ENCODE data around the gene TOR1AIP2. TPM values are rescaled to one million over a fixed set of nuclear protein-coding genes. Genes with fewer than 3 reads are reported as not detected.

Gene TOR1AIP2
- total and polyA plus RNA-seq, 2 of the 13 experiments (the other 11 are each of a cell fraction or from before 2014, with no cell fraction given): 35.2 to 65.8 TPM

GRCh38 chr1:179826626-179827280, 50.9 kb downstream of the TOR1AIP2 start:
- ChIA-PET POLR2A (no interaction called here), CTCF (ENCODE audit: low intra/inter-chr PET ratio, low total read pairs) (no interaction called here)
- BruUV-seq (replicated peaks): no TSS peak
- H3K4me2 ChIP-seq (ENCODE audit: low read depth, low read length): no peak overlapping the region
- in situ Hi-C loops (cut with HindIII; ENCODE audit: extremely low pct_ligation_motif_present, low pct_unique_long_range_greater_than_20kb) (no loop called here), intact Hi-C loops (cut with micrococcal nuclease; ENCODE audit: unreplicated experiment) (no loop called here)
- no peak for FAIRE-seq
- no peak overlapping the region for H2AFZ ChIP-seq (ENCODE audit: low read length)
- H3K36me3 ChIP-seq (replicated peaks in 1 of 2; ENCODE audit: control insufficient read depth in 1 of 2, insufficient read depth in 2 of 2, low read length in 2 of 2): no peaks in the 10 kb centered on the region
- H3K27ac ChIP-seq (ENCODE audit: extremely low read length, insufficient read depth, low read length): no peak overlapping the region
- ATAC-seq: no peak
- no peak overlapping the region for H3K4me3 ChIP-seq (replicated peaks in 1 of 3; ENCODE audit: insufficient read depth in 1 of 3, low read depth in 2 of 3, low read length in 3 of 3)
- TF ChIP-seq STAT5B (CRISPR knock-in tag; IDR thresholded peaks at IDR 0.05) (no peak), ZNF558 (CRISPR knock-in tag; IDR thresholded peaks at IDR 0.05; ENCODE audit: borderline replicate concordance) (no peak), HOXA5 (CRISPR knock-in tag; IDR thresholded peaks at IDR 0.05) (no peak), ZNF724P (CRISPR knock-in tag; IDR thresholded peaks at IDR 0.05; ENCODE audit: borderline replicate concordance) (no peak), DDIT3 (CRISPR knock-in tag; IDR thresholded peaks at IDR 0.05) (no peak), TEAD3 (CRISPR knock-in tag; optimal IDR thresholded peaks at IDR 0.05; ENCODE audit: borderline replicate concordance) (no peak), IKZF4 (CRISPR knock-in tag; IDR thresholded peaks at IDR 0.05; ENCODE audit: borderline replicate concordance, low read depth, not compliant biosample characterization) (no peak), FOSL1 (CRISPR knock-in tag; IDR thresholded peaks at IDR 0.05; ENCODE audit: borderline replicate concordance) (no peak), GATAD1 (CRISPR knock-in tag; IDR thresholded peaks at IDR 0.05) (no peak), KDM4B (CRISPR knock-in tag; IDR thresholded peaks at IDR 0.05) (no peak), WIZ (CRISPR knock-in tag; IDR thresholded peaks at IDR 0.05) (no peak), KLF9 (CRISPR knock-in tag; IDR thresholded peaks at IDR 0.05; ENCODE audit: low read depth) (no peak), NR2F2 (IDR thresholded peaks at IDR 0.05; ENCODE audit: borderline replicate concordance, low read depth) (no peak), SIN3A (IDR thresholded peaks at IDR 0.05; ENCODE audit: borderline replicate concordance, low read depth, low read length) (no peak), NFKBIZ (CRISPR knock-in tag; IDR thresholded peaks at IDR 0.05) (no peak), HNRNPH1 (optimal IDR thresholded peaks at IDR 0.05; ENCODE audit: low read depth, low read length) (no peak), PBX3 (CRISPR knock-in tag; IDR thresholded peaks at IDR 0.05; ENCODE audit: borderline replicate concordance) (no peak), ZNF652 (CRISPR knock-in tag; IDR thresholded peaks at IDR 0.05; ENCODE audit: borderline replicate concordance, low read depth) (no peak), ATM (IDR thresholded peaks at IDR 0.05; ENCODE audit: borderline replicate concordance) (no peak), DMTF1 (CRISPR knock-in tag; IDR thresholded peaks at IDR 0.05) (no peak)
- no peaks in the 10 kb centered on the region for H4K20me1 ChIP-seq (ENCODE audit: insufficient read depth, low read length)
- H3K79me2 ChIP-seq (ENCODE audit: insufficient read depth, low read length): no peaks in the 10 kb centered on the region
- H3K4me1 ChIP-seq (ENCODE audit: insufficient read depth, low read length): peaks cover 9% of the 10 kb centered on the region; the same call in 1 of the 2 replicates
- H3K9me3 ChIP-seq (ENCODE audit: low read length): no peaks in the 10 kb centered on the region
- WGBS (ENCODE audit: low lambda C conversion rate): 36% methylated on average over 7 of the region's 7 CpGs
- no peak for DNase-seq (ENCODE audit: low spot score)
- H3K9ac ChIP-seq (ENCODE audit: insufficient read depth, low read depth, low read length): no peak overlapping the region
- H3K27me3 ChIP-seq (ENCODE audit: control insufficient read depth in 1 of 2, insufficient read depth in 2 of 2, low read length in 2 of 2): peaks cover 1 to 39% of the 10 kb centered on the region in 2 experiments; a peak in 4 of 5 replicates

Data from HepG2 (cell line).